Measurements from ENCODE around the gene ZNF213.

GRCh38 chr16:3171855-3172593 lies 37.2 kb downstream of the ZNF213 start:
- TF ChIP-seq CTCF (IDR thresholded peaks at IDR 0.05; ENCODE audit: low read depth, low read length) (no peak), POLR2A (IDR thresholded peaks at IDR 0.05; ENCODE audit: extremely low read depth, insufficient read length) (no peak), MAX (IDR thresholded peaks at IDR 0.05; ENCODE audit: low read depth, low read length) (no peak)

Measured in NB4 (cell line).